ENCODE measurements around the gene PDZD4.

PDZD4 gene

GRCh38 chrX:153805436-153805835, 24.9 kb downstream of the PDZD4 start:
- DNase-seq, result no peak

DNA sequence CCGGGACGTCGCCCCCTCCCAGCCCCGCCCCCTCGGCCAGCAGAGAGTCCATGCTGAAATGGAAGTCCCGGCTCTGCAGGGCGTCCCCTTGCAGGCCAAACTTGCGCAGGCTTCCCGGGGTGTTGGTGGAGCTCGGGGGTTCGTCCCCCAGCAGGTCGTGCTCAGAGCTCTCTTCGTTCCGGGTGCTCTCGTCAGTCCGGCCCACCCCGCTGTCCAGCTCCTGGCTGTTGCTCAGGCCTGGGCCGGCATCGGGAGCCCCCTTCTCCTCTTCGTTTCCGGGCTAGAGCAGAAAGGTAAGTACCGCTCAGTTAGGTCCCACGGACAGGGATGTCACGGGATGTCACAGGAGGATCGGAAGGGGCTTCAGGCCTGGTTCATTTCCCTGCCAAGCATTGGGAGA, 25.7 kb downstream of the PDZD4 start:
- peak; percentile 8 for DNase-seq

GRCh38 chrX:153804100-153804595, 26.2 kb downstream of the PDZD4 start:
- peak; percentile 15 for DNase-seq

DNA sequence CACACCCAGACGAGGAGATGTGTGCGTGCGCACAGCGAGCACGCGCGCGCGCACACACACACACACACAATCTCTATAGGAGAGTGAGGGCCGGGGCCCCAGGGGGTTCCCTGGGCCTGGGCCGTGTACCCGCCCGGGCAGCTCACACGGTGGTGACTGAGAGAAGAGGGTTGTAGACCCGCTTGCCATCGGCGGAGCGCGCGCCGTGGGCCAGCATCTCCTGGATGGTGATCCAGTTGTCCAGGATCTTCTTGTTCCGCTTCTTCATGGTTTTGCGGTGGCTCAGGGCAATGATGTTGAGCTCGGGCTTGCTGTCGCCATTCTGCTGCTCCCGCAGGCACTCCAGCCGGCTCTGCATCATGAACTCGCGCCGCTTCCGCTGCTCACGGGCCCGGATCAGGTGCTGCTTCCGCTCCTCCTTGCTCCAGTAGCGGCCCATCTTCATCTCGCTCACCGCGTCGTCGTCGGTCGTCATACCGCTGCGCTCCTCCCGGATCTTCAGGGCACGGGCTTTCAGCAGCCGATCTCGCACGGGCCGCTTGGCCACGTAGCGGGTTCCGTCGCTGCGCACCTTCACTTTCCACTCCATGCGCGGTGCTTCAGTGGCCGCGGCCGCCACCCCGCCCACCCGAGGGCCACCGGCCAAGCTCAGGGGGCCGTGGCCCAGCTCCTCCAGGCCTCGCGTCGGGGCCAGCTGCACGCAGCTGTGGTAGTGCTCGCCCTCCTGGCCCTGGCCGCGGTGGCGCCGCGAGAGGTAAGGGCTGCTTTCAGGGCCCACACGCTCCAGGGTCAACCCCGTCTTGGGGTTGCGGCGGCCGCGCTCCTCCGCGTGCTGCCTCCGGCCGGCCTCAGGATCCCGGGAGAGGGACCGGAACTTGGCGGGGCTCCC, 26.9 kb downstream of the PDZD4 start:
- DNase-seq, result peak; percentile 13

- peak; percentile 13 for DNase-seq
Observed at GRCh38 chrX:153802513-153803045, 27.8 kb downstream of the PDZD4 start.

- peak; percentile 3 for DNase-seq
Observed at GRCh38 chrX:153801669-153802068, 28.7 kb downstream of the PDZD4 start.

DNA sequence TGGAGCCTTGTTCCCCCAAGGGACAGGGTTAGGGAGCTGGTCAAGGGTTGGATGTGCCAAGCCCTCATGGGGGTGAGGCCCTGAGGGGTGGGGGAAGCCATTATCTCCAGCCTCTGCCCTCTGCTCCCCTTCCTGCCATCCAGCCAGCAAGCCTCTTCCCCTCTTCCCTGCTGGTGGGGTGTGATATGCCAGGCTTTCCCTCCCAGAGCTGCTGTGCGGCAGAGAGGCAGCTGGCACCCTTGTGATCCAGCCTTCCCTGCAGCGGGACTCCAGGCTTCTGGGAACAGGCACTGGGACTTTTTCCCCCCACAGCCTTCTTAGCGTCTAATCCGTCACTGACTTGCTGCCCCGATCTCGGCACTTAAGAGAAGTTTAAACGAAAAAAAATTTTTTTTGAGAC, 29.6 kb downstream of the PDZD4 start:
- peak; percentile 14 for DNase-seq

GRCh38 chrX:153800177-153800722, 30.1 kb downstream of the PDZD4 start:
- DNase-seq, result peak; percentile 4

DNA sequence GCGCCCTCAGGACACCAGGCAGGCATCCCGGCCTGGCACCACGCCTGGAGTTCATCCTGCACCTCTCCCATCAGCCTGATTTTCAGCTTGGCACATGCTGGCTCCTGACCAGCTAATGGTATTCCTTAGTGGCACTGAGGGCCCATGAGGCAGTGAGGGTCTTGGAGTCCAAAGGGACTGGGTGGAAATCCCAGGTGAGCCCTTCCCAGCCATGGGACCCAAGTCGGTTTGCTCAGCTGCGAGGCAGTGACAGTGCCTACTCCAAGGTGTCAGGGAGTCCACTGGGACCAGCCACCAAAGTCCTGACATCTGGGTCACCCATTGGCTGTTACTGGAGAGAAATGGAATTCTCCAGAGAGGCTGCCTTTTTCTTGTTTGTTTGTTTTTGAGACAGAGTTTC, 31.0 kb downstream of the PDZD4 start:
- DNase-seq, result peak; percentile 13

GRCh38 chrX:153797415-153798015, 32.8 kb downstream of the PDZD4 start:
- no peak for DNase-seq

- no peak for DNase-seq
Observed at GRCh38 chrX:153794897-153795816, 35.2 kb downstream of the PDZD4 start.

DNA sequence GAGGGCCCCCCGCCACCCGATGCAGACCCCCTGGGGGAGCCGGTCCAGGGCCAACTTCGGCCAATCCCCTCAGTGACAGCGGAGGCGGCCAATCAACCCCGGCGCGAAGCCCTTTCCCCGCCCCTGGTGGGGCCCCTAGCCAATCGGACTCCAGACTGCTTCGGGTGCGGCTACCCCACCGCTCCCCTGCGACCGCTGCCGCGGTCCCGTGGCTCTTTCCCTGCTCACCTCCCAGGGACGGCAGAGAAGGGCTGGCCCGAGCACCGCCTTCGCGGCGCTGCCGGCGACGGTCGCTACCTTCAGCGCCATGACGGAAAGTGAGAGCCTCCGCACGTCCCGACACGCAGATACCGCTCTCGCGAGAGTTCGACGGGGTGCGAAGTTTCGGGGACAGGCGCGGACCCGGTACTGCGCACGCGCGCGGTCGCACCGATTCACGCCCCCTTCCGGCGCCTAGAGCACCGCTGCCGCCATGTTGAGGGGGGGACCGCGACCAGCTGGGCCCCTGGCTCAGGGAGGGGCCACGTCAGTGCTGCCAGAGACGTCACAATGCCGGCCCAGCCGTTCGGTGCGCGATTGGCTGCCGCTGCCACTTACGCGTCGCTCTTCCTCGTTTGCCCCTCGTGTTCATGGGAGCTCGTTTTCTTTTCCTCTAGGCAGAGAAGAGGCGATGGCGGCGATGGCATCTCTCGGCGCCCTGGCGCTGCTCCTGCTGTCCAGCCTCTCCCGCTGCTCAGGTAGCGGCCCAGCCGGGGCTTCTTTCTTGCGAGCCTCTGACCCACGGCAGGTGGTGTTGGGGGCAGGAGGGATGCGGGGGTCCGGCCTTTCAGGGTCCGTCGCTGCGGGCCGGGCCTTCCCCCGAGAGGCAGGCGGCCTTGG, 36.1 kb downstream of the PDZD4 start, which contains the start of the genes IDH3G and SSR4:
TSS of gene IDH3G (minus strand) at position 358 of the 879 bp plus-strand sequence. CDS start at position 309, 49 bp downstream.
TSS of gene SSR4 (plus strand) at position 651 of the 879 bp plus-strand sequence. CDS start at position 671, 20 bp downstream.
- DNase-seq, result peak; percentile 96

GRCh38 chrX:153793291-153793690, 37.1 kb downstream of the PDZD4 start:
- DNase-seq, result no peak

DNA sequence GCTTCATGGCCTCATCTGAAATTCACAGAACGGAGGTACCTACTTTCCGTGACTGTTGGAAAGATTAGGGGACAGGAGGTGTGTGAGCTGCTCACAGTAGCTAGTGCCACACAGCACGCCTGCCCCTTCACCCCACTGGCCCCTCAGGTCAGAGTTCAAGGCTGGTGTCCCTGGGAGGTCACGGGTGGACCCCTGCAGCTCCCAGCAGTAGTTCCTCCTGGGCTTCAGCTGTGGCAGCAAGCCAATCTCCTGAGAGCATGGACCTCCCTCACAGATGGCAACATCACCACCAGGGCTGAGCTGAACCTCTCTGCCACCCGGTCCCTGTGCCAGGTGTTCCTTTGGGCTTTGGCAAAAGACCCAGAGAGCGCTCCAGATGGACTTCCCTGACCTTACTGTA, 38.0 kb downstream of the PDZD4 start:
- DNase-seq, result no peak

DNA sequence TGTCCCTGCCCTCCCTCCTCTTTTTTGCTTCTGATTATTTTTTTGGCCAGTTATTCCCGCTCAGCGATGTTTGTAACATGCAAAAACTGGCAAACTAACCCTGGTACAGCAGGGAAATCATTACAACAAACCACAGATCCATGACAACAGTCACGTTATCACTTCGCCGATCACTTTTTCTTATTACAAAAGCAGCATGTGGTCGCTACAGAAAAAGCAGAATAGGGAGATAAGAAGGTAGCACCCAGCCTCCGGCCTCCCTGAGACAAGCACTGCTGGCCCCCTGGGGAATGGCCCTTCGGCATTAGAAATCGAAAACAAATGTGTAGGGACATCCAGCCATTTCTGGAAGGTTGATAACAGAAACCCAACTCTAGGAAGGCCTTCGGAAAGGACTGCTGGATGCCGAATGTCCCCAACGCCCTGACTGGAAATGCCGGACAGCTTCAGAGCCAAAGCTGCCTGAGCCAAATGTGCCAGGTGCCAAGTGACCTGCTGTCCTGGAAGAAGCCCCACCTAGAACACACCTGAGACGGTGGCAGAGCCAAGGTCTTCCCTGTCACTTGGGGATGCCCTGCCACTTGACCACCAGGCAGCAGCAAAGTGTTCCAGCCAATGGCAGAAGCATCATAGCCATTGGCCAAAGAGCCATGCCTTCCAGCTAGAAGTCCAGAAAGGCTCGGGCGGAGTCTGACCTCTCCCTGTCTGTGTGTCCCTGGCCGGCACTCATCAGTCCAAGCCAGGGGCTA, 39.1 kb downstream of the PDZD4 start:
- no peak for DNase-seq

DNA sequence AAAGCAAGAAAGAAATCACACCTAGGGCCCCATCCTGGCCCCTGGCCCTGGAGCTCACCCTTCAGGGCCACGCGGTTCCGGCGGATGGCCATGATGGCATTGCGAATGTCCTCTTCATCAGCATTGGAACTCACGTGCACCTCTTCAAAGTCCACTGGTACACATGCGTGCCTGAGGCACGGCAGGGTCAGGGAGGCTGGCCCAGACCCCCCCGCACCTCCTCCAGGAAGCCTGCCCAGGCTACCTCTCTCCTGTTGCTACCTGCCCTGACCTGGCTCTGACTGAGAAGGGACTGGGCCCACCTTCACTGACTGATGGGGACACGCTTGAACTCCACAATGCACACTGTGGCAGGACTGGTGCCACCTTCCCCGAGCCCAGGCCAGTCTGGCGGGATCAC, 40.7 kb downstream of the PDZD4 start:
- DNase-seq, result no peak

DNA sequence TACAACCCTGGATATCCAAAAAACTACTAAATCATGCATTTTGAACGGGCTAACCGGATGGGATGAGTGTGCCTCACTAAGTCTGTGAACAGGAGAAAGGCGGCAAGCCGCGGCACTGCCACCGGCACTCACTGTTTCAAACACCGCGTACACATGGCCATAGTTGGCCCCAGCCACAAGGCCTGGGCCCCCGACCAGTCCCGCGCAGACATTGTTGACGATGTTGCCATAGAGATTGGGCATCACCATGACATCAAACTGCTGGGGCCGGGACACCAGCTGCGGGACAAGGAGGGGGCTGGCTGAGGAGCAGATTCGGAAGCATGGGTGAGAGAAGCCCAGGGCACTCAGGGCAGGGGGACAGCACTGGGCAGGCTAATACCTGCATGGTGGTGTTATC, 43.7 kb downstream of the PDZD4 start:
- no peak for DNase-seq

GRCh38 chrX:153784325-153784967, 45.9 kb downstream of the PDZD4 start:
- DNase-seq, result no peak

DNA sequence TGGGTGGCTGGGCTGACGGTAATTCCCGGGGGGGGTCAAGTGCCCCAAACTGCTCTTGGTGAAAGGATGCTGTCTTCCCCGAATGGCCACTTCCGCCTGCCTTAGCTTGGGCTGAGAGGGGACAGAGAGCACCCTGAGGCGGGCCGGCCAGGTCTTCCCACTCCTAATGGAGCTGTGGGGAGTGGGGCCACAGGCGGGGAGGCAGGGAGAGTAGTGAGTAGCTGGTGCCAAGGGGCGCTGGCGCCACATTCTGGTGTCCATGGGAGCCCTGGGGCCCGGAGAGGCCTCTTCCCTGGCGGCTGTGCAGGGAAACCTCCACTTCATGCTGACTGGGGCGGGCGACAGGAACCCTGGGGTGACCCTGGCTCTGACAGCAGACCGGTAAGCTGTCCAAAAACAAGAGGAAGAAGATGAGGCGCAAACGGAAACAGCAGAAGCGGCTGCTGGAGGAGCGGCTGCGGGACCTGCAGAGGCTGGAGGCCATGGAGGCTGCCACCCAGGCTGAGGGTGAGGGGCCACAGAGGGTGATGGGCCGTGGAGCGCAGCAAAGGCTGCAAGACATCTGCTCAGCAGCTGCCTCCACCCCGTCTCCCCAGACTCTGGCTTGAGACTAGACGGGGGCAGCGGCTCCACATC, 46.8 kb downstream of the PDZD4 start:
- no peak for DNase-seq

Data from left hindlimb (tissue), 1 donor.